Naive thymus-derived CD4-positive, alpha-beta T cell (primary cell): ENCODE measurements around the gene LMCD1. TPM values are rescaled to one million over a fixed set of nuclear protein-coding genes. Genes with fewer than 3 reads are reported as not detected.

Experiments
- ATAC-seq: fragments of 150-1000 bp; cut with Tn5 transposase; 2 replicates; pipeline ENCODE4 v1.10.0; 2021; ENCODE audit warnings: mild to moderate bottlenecking, moderate library complexity
- CTCF ChIA-PET: fragments of 350-600 bp; sonication (Branson Sonifier 250); formaldehyde crosslinking; loops from one replicate; lab custom pipeline; 2021; ENCODE audit warnings: antibody characterized with exemption; lab: Charles Lee
- POLR2A ChIA-PET: fragments of 350-600 bp; sonication (Branson Sonifier 250); formaldehyde crosslinking; loops from one replicate; lab custom pipeline; 2021; ENCODE audit warnings: antibody characterized with exemption, inconsistent platforms; lab: Charles Lee
- DNase-seq, 9 donors: peaks; one replicate each; pipeline versions ENCODE4 v3.0.0 to v3.0.0-alpha.2; 2020 to 2022; ENCODE audit warnings: mixed read lengths in 1 of 9
- H3K27ac ChIP-seq: one replicate; pipeline ENCODE4 v1.7.0; 2013; ENCODE audit warnings: mild to moderate bottlenecking, low read depth, low read length, moderate library complexity
- H3K27me3 ChIP-seq, 2 donors: one replicate each; pipeline ENCODE4 v1.7.0; 2013; ENCODE audit warnings: low read length in 2 of 2, mild to moderate bottlenecking in 2 of 2, moderate library complexity in 2 of 2; ENCODE audit not compliant: control insufficient read depth in 2 of 2, insufficient read depth in 2 of 2
- H3K36me3 ChIP-seq, 3 experiments: 1 replicate in 2 of 3; 2 replicates in 1 of 3; pipeline ENCODE4 v1.7.0; 2013; ENCODE audit warnings: low read length in 3 of 3, mild to moderate bottlenecking in 3 of 3, moderate library complexity in 1 of 3; ENCODE audit not compliant: insufficient read depth in 3 of 3, control insufficient read depth in 2 of 3
- H3K4me1 ChIP-seq, 2 donors: one replicate each; pipeline ENCODE4 v1.7.0; 2013; ENCODE audit warnings: low read length in 2 of 2, mild to moderate bottlenecking in 2 of 2, moderate library complexity in 1 of 2; ENCODE audit not compliant: control insufficient read depth in 2 of 2, insufficient read depth in 2 of 2
- H3K4me3 ChIP-seq: 2 replicates; pipeline ENCODE4 v1.7.0; 2013; ENCODE audit warnings: mild to moderate bottlenecking, low read length
- H3K9me3 ChIP-seq, 3 experiments: 1 replicate in 2 of 3; 2 replicates in 1 of 3; pipeline ENCODE4 v1.7.0; 2013; ENCODE audit warnings: low read length in 3 of 3; ENCODE audit not compliant: control insufficient read depth in 2 of 3
- H3K27ac Mint-ChIP-seq, 9 donors: one replicate each; pipeline ENCODE4 v1.8.0; 2020 to 2022; ENCODE audit warnings: mixed read lengths in 9 of 9, mild to moderate bottlenecking in 8 of 9, moderate library complexity in 5 of 9, inconsistent platforms in 2 of 9
- H3K27me3 Mint-ChIP-seq, 5 donors: one replicate each; pipeline ENCODE4 v1.8.0; 2021 to 2022; ENCODE audit warnings: mixed read lengths in 5 of 5, mild to moderate bottlenecking in 1 of 5
- H3K36me3 Mint-ChIP-seq, 5 donors: one replicate each; pipeline ENCODE4 v1.8.0; 2020 to 2022; ENCODE audit warnings: mixed read lengths in 5 of 5, mild to moderate bottlenecking in 3 of 5, inconsistent platforms in 1 of 5
- H3K4me1 Mint-ChIP-seq, 7 donors: one replicate each; pipeline ENCODE4 v1.8.0; 2020 to 2022; ENCODE audit warnings: mixed read lengths in 7 of 7, mild to moderate bottlenecking in 3 of 7, inconsistent platforms in 1 of 7
- H3K4me3 Mint-ChIP-seq, 10 donors: one replicate each; pipeline ENCODE4 v1.8.0; 2020 to 2022; ENCODE audit warnings: mild to moderate bottlenecking in 10 of 10, mixed read lengths in 10 of 10, moderate library complexity in 6 of 10, inconsistent platforms in 2 of 10
- H3K9me3 Mint-ChIP-seq, 11 donors: one replicate each; pipeline ENCODE4 v1.8.0; 2020 to 2022; ENCODE audit warnings: mixed read lengths in 11 of 11, mild to moderate bottlenecking in 4 of 11, inconsistent platforms in 1 of 11, moderate library complexity in 1 of 11
- intact Hi-C, 2 donors: fragments of 100-400 bp; cut with micrococcal nuclease; formaldehyde crosslinking; loops; one replicate each; pipeline ENCODE4 v1.15.1; 2023
- polyA plus RNA-seq, 2 donors: library from polyadenylated mRNA; unstranded; fragments of 300-500 nt; fragmentation: Illumina TruSeq; gene quantifications; one replicate each; pipeline ENCODE4 v1.2.3, GENCODE V29; 2021
- total RNA-seq, 6 experiments: library from RNA in 5 of 6; stranded (reverse) in 5 of 6; gene quantifications; 1 replicate in 5 of 6; 2 replicates in 1 of 6; pipeline ENCODE4 v1.2.3 and lab custom pipeline; 2021 to 2026

The LMCD1 gene
- total RNA-seq (under 1 TPM in 1 of 5 experiments, not detected in 4; 0.56 TPM), polyA plus RNA-seq (not detected), total RNA-seq (lab: John Stamatoyannopoulos, UW) (not detected)

- Histone ChIP-seq H3K27me3 (no peaks in the 10 kb centered on the region), H3K4me1 (no peaks in the 10 kb centered on the region), H3K36me3 (no peaks in the 10 kb centered on the region), H3K27ac (peak within 1 kb of the TSS; percentile 22), H3K4me3 (peak within 1 kb of the TSS; percentile 50), H3K9me3 (no peaks in the 10 kb centered on the region)
- DNase-seq = peak; percentile 51 to 74 (median 68)
- Mint-ChIP-seq H3K4me1 (peaks cover 2 to 14% (median 6%) of the 10 kb centered on the region in 7 donors), H3K36me3 (no peaks in the 10 kb centered on the region), H3K9me3 (no peaks in the 10 kb centered on the region), H3K27me3 (peaks cover 3 to 29% (median 8%) of the 10 kb centered on the region in 5 donors), H3K4me3 (peak within 1 kb of the TSS; percentile 80 to 90 (median 84)), H3K27ac (peak within 1 kb of the TSS in 4 of 9 donors; percentile 21 to 62 (median 45))
- ATAC-seq = peak; percentile 98
- ChIA-PET CTCF (no interaction called here), POLR2A (no interaction called here)
- intact Hi-C loops = loop anchor here in 1 of 2 donors (1.0 kb wide), 1 partner anchor 144 kb away; no protein-coding TSS in a partner anchor
Measured at GRCh38 chr3:8501371-8502131, at the start of gene LMCD1. Gene LMCD1, plus strand, starts transcription at chr3:8501823. Its CDS starts 116 bp downstream, at chr3:8501939.

- Histone ChIP-seq H3K27me3 (no peaks in the 10 kb centered on the region), H3K27ac (no peak overlapping the region), H3K9me3 (no peaks in the 10 kb centered on the region), H3K4me3 (no peak overlapping the region), H3K36me3 (no peaks in the 10 kb centered on the region), H3K4me1 (no peaks in the 10 kb centered on the region)
- DNase-seq (no peak), ATAC-seq (no peak)
- peaks cover 0 to 4% (median 0%) of the 10 kb centered on the region in 11 donors for H3K9me3 Mint-ChIP-seq
- H3K27me3 Mint-ChIP-seq = peaks cover 0 to 25% (median 9%) of the 10 kb centered on the region in 5 donors
- CTCF ChIA-PET = no interaction called here
- no peak overlapping the region for H3K27ac Mint-ChIP-seq
- H3K4me1 Mint-ChIP-seq = peaks cover 0 to 2% (median 0%) of the 10 kb centered on the region in 7 donors
- no peak overlapping the region for H3K4me3 Mint-ChIP-seq
- POLR2A ChIA-PET = no interaction called here
- intact Hi-C loops = no loop called here
- H3K36me3 Mint-ChIP-seq = no peaks in the 10 kb centered on the region
Measured at GRCh38 chr3:8452112-8452511, 49.5 kb upstream of the LMCD1 start.

GRCh38 chr3:8453153-8453552 is 48.5 kb upstream of the LMCD1 start:
- peaks cover 0 to 4% (median 0%) of the 10 kb centered on the region in 11 donors for H3K9me3 Mint-ChIP-seq
- intact Hi-C loops = no loop called here
- ChIA-PET CTCF (no interaction called here), POLR2A (no interaction called here)
- Histone ChIP-seq H3K27me3 (no peaks in the 10 kb centered on the region), H3K9me3 (no peaks in the 10 kb centered on the region), H3K27ac (no peak overlapping the region), H3K4me1 (no peaks in the 10 kb centered on the region), H3K4me3 (no peak overlapping the region), H3K36me3 (no peaks in the 10 kb centered on the region)
- H3K36me3 Mint-ChIP-seq = no peaks in the 10 kb centered on the region
- H3K27ac Mint-ChIP-seq = no peak overlapping the region
- H3K4me1 Mint-ChIP-seq = peaks cover 0 to 2% (median 0%) of the 10 kb centered on the region in 7 donors
- H3K27me3 Mint-ChIP-seq = peaks cover 0 to 18% (median 5%) of the 10 kb centered on the region in 5 donors
- DNase-seq (no peak), ATAC-seq (no peak)
- H3K4me3 Mint-ChIP-seq = no peak overlapping the region

GRCh38 chr3:8455526-8456411 is 45.9 kb upstream of the LMCD1 start:
- no peaks in the 10 kb centered on the region for H3K27me3 ChIP-seq
- no peaks in the 10 kb centered on the region for H3K4me1 ChIP-seq
- Mint-ChIP-seq H3K9me3 (peaks cover 0 to 2% (median 0%) of the 10 kb centered on the region in 11 donors), H3K36me3 (no peaks in the 10 kb centered on the region), H3K27me3 (peaks cover 0 to 14% (median 0%) of the 10 kb centered on the region in 5 donors), H3K4me3 (no peak overlapping the region), H3K4me1 (peaks cover 0 to 2% (median 0%) of the 10 kb centered on the region in 7 donors), H3K27ac (no peak overlapping the region)
- CTCF ChIA-PET = no interaction called here
- no peaks in the 10 kb centered on the region for H3K36me3 ChIP-seq
- no peak overlapping the region for H3K27ac ChIP-seq
- intact Hi-C loops = no loop called here
- DNase-seq = no peak
- H3K4me3 ChIP-seq = no peak overlapping the region
- POLR2A ChIA-PET = no interaction called here
- H3K9me3 ChIP-seq = no peaks in the 10 kb centered on the region
- no peak for ATAC-seq

- Histone ChIP-seq H3K27ac (no peak overlapping the region), H3K9me3 (no peaks in the 10 kb centered on the region), H3K36me3 (no peaks in the 10 kb centered on the region), H3K27me3 (no peaks in the 10 kb centered on the region), H3K4me3 (no peak overlapping the region), H3K4me1 (no peaks in the 10 kb centered on the region)
- CTCF ChIA-PET = no interaction called here
- ATAC-seq (no peak), DNase-seq (no peak)
- POLR2A ChIA-PET = no interaction called here
- Mint-ChIP-seq H3K4me3 (no peak overlapping the region), H3K27ac (no peak overlapping the region), H3K36me3 (no peaks in the 10 kb centered on the region), H3K27me3 (peaks cover 0 to 14% (median 0%) of the 10 kb centered on the region in 5 donors), H3K4me1 (peaks cover 0 to 2% (median 0%) of the 10 kb centered on the region in 7 donors), H3K9me3 (peaks cover 0 to 4% (median 0%) of the 10 kb centered on the region in 11 donors)
- intact Hi-C loops = no loop called here
Measured at GRCh38 chr3:8456412-8456811, 45.2 kb upstream of the LMCD1 start.

- H3K27ac Mint-ChIP-seq = no peak overlapping the region
- H3K4me3 Mint-ChIP-seq = no peak overlapping the region
- ChIA-PET POLR2A (no interaction called here), CTCF (no interaction called here)
- Histone ChIP-seq H3K9me3 (no peaks in the 10 kb centered on the region), H3K27ac (no peak overlapping the region), H3K36me3 (no peaks in the 10 kb centered on the region), H3K4me1 (no peaks in the 10 kb centered on the region), H3K27me3 (no peaks in the 10 kb centered on the region), H3K4me3 (no peak overlapping the region)
- no peak for ATAC-seq
- no peak for DNase-seq
- peaks cover 0 to 14% (median 0%) of the 10 kb centered on the region in 5 donors for H3K27me3 Mint-ChIP-seq
- peaks cover 0 to 5% (median 0%) of the 10 kb centered on the region in 11 donors for H3K9me3 Mint-ChIP-seq
- intact Hi-C loops = no loop called here
- H3K4me1 Mint-ChIP-seq = peaks cover 0 to 2% (median 0%) of the 10 kb centered on the region in 7 donors
- H3K36me3 Mint-ChIP-seq = no peaks in the 10 kb centered on the region
Measured at GRCh38 chr3:8457039-8457438, 44.6 kb upstream of the LMCD1 start.
